CD4-positive, alpha-beta T cell (primary cell): ENCODE results near the gene MTRR. TPM values are rescaled to one million over a fixed set of nuclear protein-coding genes. Genes with fewer than 3 reads are reported as not detected.

Source experiments
- ATAC-seq: fragments of 200-7000 bp; cut with Tn5 transposase; one replicate; pipeline ENCODE4 v1.10.0; 2022; ENCODE audit warnings: mild to moderate bottlenecking; ENCODE audit not compliant: poor library complexity
- CTCF ChIA-PET: fragments of 350-600 bp; sonication (Branson Sonifier 250); formaldehyde crosslinking; loops from one replicate; lab custom pipeline; 2021; ENCODE audit warnings: antibody characterized with exemption, inconsistent platforms; lab: Charles Lee
- POLR2A ChIA-PET: fragments of 350-600 bp; sonication (Branson Sonifier 250); formaldehyde crosslinking; loops from one replicate; lab custom pipeline; 2021; ENCODE audit warnings: antibody characterized with exemption, inconsistent platforms; lab: Charles Lee
- DNase-seq, 14 experiments: peaks; one replicate each; pipeline ENCODE4 v3.0.0-alpha.2; 2013 to 2020; ENCODE audit warnings: mixed read lengths in 2 of 14
- H3K27ac ChIP-seq, 2 donors: one replicate each; pipeline versions ENCODE4 v1.5.1 to v1.7.0; 2013; ENCODE audit warnings: low read length in 2 of 2, low read depth in 1 of 2, mild to moderate bottlenecking in 1 of 2
- H3K27me3 ChIP-seq, 2 experiments: 1 replicate in 1 of 2; 2 replicates in 1 of 2; pipeline versions ENCODE4 v1.6.1 to v1.7.0; 2013; ENCODE audit warnings: low read length in 2 of 2, control low read depth in 1 of 2, mild to moderate bottlenecking in 1 of 2, moderate library complexity in 1 of 2; ENCODE audit not compliant: insufficient read depth in 2 of 2, control insufficient read depth in 1 of 2
- H3K36me3 ChIP-seq: one replicate; pipeline ENCODE4 v1.6.1; 2013; ENCODE audit warnings: low read length, control low read depth; ENCODE audit not compliant: insufficient read depth
- H3K4me1 ChIP-seq: one replicate; pipeline ENCODE4 v1.6.1; 2013; ENCODE audit warnings: low read length, control low read depth; ENCODE audit not compliant: insufficient read depth
- H3K4me3 ChIP-seq: one replicate; pipeline ENCODE4 v1.5.1; 2013; ENCODE audit warnings: mild to moderate bottlenecking, low read length, moderate library complexity
- H3K9me3 ChIP-seq, 2 experiments: 1 replicate in 1 of 2; 2 replicates in 1 of 2; pipeline versions ENCODE4 v1.6.1 to v1.7.0; 2013; ENCODE audit warnings: low read length in 2 of 2, mild to moderate bottlenecking in 2 of 2, control low read depth in 1 of 2, moderate library complexity in 1 of 2; ENCODE audit not compliant: control insufficient read depth in 1 of 2, insufficient read depth in 1 of 2
- H3K27ac Mint-ChIP-seq: one replicate; pipeline ENCODE4 v1.8.0; 2020; ENCODE audit warnings: mixed read lengths
- H3K27me3 Mint-ChIP-seq: one replicate; pipeline ENCODE4 v1.8.0; 2021; ENCODE audit warnings: mixed read lengths
- H3K36me3 Mint-ChIP-seq: one replicate; pipeline ENCODE4 v1.8.0; 2021; ENCODE audit warnings: low read depth, mixed read lengths
- H3K4me1 Mint-ChIP-seq: one replicate; pipeline ENCODE4 v1.8.0; 2021; ENCODE audit warnings: low read depth, mixed read lengths
- H3K4me3 Mint-ChIP-seq: one replicate; pipeline ENCODE4 v1.8.0; 2020; ENCODE audit warnings: mild to moderate bottlenecking, mixed read lengths
- H3K9me3 Mint-ChIP-seq: one replicate; pipeline ENCODE4 v1.8.0; 2020; ENCODE audit warnings: mixed read lengths
- CTCF ChIP-seq: fragments of 200-600 bp; IDR thresholded peaks from one replicate; pipeline ENCODE4 v1.8.0; 2022; ENCODE audit warnings: antibody characterized with exemption, mild to moderate bottlenecking
- intact Hi-C, 2 experiments: fragments of 100-400 bp; cut with DNase I in 1 of 2; cut with micrococcal nuclease in 1 of 2; formaldehyde crosslinking; loops; one replicate each; pipeline versions ENCODE4 v1.15.1 to v1.9.0; 2023 to 2025; cut with DNase I, micrococcal nuclease
- total RNA-seq, 174 experiments: library from RNA in 2 of 174; stranded (reverse) in 2 of 174; gene quantifications; one replicate each; pipeline ENCODE4 v1.2.3 and lab custom pipeline; 2021 to 2026

The MTRR gene
- total RNA-seq, 2 experiments from 2014 or later: 74.6 to 77.5 TPM

- no peak overlapping the region for H3K27ac ChIP-seq
- H3K27me3 Mint-ChIP-seq: no peaks in the 10 kb centered on the region
- peaks cover 26% of the 10 kb centered on the region for H3K4me1 ChIP-seq
- ChIA-PET CTCF (interaction anchor here (3.0 kb wide), 1 partner anchor 10 kb away, joined by 14 read pairs; no protein-coding TSS in a partner anchor), POLR2A (interaction anchor here (1.2 kb wide), 1 partner anchor 10 kb away, joined by 3 read pairs; no protein-coding TSS in a partner anchor)
- ATAC-seq (peak; percentile 45), DNase-seq (peak in 1 of 14 experiments; percentile 10)
- peak overlapping the region; percentile 7 for H3K27ac Mint-ChIP-seq
- no peak overlapping the region for H3K4me3 Mint-ChIP-seq
- no peak overlapping the region for H3K4me3 ChIP-seq
- no peaks in the 10 kb centered on the region for H3K9me3 ChIP-seq
- no peaks in the 10 kb centered on the region for H3K27me3 ChIP-seq
- no peak for TF ChIP-seq CTCF
- peaks cover 89% of the 10 kb centered on the region for H3K4me1 Mint-ChIP-seq
- no peaks in the 10 kb centered on the region for H3K9me3 Mint-ChIP-seq
- peaks cover 77% of the 10 kb centered on the region for H3K36me3 ChIP-seq
- intact Hi-C loops: loop anchor here in 1 of 2 experiments (10.0 kb wide), 1 partner anchor 1242 kb away; the partner anchor contains the start of genes NSUN2 and SRD5A1
- H3K36me3 Mint-ChIP-seq: peaks cover 90% of the 10 kb centered on the region
Measured at GRCh38 chr5:7876867-7877266, 7.9 kb downstream of the MTRR start.

GRCh38 chr5:7877851-7878250, 8.9 kb downstream of the MTRR start:
- CTCF ChIA-PET: no interaction called here
- Histone ChIP-seq H3K4me3 (no peak overlapping the region), H3K27me3 (no peaks in the 10 kb centered on the region), H3K36me3 (peaks cover 86% of the 10 kb centered on the region), H3K4me1 (peaks cover 23% of the 10 kb centered on the region), H3K27ac (no peak overlapping the region), H3K9me3 (no peaks in the 10 kb centered on the region)
- POLR2A ChIA-PET: interaction anchor here (1.3 kb wide), 1 partner anchor 9 kb away, joined by 3 read pairs; no protein-coding TSS in a partner anchor
- no peaks in the 10 kb centered on the region for H3K9me3 Mint-ChIP-seq
- no peak for ATAC-seq
- peaks cover 82% of the 10 kb centered on the region for H3K4me1 Mint-ChIP-seq
- peak overlapping the region; percentile 60 for H3K27ac Mint-ChIP-seq
- no peak for DNase-seq
- TF ChIP-seq CTCF: no peak
- intact Hi-C loops: loop anchor here in 1 of 2 experiments (10.0 kb wide), 1 partner anchor 1243 kb away; the partner anchor contains the start of genes NSUN2 and SRD5A1
- H3K4me3 Mint-ChIP-seq: no peak overlapping the region
- peaks cover 95% of the 10 kb centered on the region for H3K36me3 Mint-ChIP-seq
- H3K27me3 Mint-ChIP-seq: no peaks in the 10 kb centered on the region

GRCh38 chr5:7878381-7878873, 9.5 kb downstream of the MTRR start:
- Histone ChIP-seq H3K27ac (no peak overlapping the region), H3K9me3 (no peaks in the 10 kb centered on the region), H3K36me3 (peaks cover 91% of the 10 kb centered on the region), H3K27me3 (no peaks in the 10 kb centered on the region), H3K4me3 (no peak overlapping the region), H3K4me1 (peaks cover 18% of the 10 kb centered on the region)
- Mint-ChIP-seq H3K36me3 (peaks cover 99% of the 10 kb centered on the region), H3K9me3 (no peaks in the 10 kb centered on the region), H3K4me1 (peaks cover 76% of the 10 kb centered on the region), H3K27ac (peak overlapping the region; percentile 60), H3K27me3 (no peaks in the 10 kb centered on the region), H3K4me3 (no peak overlapping the region)
- intact Hi-C loops: loop anchor here in 1 of 2 experiments (10.0 kb wide), 1 partner anchor 1244 kb away; the partner anchor contains the start of genes NSUN2 and SRD5A1
- POLR2A ChIA-PET: interaction anchor here (1.3 kb wide), 1 partner anchor 8 kb away, joined by 3 read pairs; no protein-coding TSS in a partner anchor
- DNase-seq (peak in 1 of 14 experiments; percentile 22), ATAC-seq (no peak)
- CTCF ChIA-PET: no interaction called here
- no peak for TF ChIP-seq CTCF
